Stimulated activated CD8-positive, alpha-beta memory T cell treated with anti-CD3 and anti-CD28 coated beads, Interleukin-7, amount 100 ng/mL, for 24 hours (primary cell): ENCODE results near the gene LEMD1.
A peak's percentile ranks its signal among the peaks of the same experiment; 100 is the strongest.

Source experiments
- DNase-seq: peaks from one replicate; pipeline ENCODE4 v3.0.0-alpha.2; 2020; ENCODE audit warnings: low read depth

Gene LEMD1

DNA sequence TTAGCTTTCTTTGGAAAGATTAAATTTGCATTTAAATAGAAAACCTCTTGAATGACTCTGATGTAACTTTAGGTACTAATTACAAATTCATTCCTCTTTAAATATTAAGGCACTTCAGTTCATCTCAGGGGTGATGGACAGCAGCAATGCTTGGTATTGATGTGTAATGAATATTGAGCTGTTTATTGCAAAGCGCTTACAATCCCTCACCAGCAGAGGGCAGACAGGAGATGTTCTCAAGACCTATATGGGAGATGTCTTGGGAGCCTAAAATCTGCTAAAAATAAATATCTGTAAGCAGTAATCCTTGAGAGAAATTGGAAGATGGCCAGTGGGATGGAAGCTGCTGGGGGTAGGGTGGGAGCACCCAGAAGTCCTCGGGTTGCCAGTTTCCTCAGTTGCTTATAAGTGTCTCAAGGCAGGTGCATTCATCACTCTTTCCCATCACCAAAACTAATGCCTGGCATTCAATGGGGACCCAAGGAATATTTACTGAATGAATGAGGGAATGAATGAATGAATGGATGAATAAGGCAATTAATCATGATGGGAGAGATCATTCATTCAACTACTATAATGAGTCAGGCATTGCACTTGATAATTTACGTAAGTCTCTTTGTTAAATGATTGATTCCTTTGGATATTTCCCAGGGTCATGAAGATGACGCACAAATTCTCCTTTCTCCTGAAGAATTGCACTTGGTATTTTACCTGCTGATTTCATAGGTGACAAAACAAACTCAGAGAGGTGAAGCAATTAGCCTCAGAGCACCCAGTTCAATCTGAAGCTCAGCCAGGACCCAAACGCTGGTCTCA, 67.4 kb downstream of the LEMD1 start:
- DNase-seq = peak; percentile 33

DNA sequence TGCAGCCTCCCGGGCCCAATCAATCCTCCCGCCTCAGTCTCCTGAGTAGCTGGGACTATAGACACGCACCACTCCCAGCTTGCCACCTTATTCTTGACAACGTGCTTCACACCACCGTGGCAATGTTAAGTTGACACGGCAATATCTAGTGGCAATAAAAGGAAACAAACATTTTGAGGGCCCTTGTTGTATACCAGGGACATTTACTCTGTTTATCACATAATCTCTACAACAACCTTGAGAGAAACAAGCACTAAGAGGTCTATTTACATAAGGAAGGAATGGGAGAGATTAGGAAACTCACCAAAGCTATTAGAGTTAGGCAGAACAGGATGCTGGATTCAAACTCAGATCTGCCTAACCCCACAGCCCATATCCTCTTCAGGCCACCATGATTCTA, 68.2 kb downstream of the LEMD1 start:
- DNase-seq = no peak

DNA sequence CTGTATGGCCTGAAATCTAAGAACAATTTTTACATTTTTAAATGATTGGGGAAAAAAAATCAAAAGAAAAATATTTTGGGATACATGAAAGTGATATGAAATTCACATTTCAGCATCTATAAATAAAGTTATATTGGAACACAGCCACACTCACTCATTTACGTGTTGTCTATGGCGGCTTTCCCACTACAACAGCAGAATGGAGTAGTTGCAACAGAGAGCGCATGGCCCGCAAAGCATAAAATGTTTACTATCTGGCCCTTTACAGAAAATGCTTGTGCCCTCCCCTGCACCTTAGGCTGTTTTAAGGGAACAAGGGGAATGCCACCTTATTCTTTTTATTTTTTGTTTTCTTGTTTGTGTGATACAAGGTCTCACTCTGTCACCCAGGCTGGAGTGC, 68.7 kb downstream of the LEMD1 start:
- no peak for DNase-seq

DNA sequence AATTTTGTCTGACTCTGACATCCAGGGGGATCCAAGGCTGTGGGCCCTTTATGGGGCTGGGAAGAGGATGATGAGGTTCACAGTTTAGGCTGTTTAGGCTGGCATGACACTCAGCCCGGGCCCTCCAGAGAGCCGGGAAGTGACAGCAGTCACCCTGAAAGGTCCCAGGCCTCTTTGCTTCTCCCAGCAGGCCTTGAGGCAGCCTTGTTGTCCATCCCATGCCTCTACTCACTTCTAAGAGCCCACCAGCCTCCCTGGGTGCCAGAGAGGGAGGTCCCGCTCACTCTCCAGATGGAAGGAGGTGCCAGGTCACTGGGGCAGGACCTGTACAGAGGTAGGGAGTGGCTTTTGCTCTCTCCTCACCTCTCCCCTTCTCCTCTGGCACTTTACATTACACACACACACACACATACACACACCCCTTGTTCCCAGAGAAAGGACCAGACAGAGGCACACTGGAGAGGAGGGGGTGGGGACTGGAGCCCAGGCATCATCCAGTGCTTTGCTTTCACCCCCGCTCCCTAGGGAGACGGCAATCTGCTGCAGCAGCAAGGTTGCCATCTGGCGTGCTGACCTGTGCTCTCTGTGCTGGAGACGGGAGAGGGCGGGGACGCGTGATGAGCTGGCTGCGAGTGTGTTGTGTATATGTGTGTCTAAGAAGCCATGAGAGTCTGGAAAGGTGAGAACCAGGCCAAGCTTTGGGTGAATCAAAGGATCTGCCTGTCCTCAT, 69.7 kb downstream of the LEMD1 start:
- no peak for DNase-seq

DNA sequence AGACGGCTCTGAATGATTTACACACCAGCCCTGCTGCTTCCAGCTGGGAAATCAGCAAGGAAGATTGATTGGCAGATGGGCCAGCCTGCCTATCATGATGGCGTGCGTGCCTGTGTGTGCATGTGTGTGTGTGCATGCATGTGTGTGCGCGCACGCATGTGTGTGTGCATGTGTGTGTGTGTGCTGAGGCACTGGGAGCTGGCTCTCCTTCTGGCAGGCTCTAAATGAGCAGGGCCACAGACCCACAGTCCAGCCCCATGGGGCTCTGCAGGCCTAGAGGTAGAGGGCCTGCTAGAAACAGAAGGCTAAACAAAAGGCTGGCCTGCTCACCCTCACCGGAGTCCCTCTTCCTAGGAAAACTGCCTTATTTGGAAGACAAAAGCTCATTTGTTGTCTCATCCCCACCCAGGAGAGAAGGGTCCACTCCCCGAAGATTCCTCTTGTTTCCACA, 71.1 kb downstream of the LEMD1 start:
- no peak for DNase-seq

DNA sequence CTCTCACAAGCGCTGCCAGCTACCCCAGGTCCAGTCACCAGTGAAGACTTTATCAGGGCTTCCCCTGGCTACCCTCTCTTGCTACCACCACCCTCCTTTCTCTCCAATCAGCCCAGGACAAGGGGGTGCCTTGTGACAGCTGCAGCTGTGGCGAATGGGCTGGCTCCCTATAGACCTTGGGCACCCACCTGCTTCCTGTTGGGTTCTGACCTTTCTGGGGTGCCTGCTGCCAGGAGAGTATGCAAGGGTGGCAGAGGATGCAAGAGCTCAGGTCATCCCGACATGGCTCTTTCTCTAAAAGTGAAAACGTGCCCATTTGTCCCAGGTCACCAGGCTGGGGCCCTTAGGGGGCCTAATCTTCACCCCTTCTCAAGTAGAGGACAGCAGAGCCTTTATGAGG, 71.7 kb downstream of the LEMD1 start:
- DNase-seq = no peak

DNA sequence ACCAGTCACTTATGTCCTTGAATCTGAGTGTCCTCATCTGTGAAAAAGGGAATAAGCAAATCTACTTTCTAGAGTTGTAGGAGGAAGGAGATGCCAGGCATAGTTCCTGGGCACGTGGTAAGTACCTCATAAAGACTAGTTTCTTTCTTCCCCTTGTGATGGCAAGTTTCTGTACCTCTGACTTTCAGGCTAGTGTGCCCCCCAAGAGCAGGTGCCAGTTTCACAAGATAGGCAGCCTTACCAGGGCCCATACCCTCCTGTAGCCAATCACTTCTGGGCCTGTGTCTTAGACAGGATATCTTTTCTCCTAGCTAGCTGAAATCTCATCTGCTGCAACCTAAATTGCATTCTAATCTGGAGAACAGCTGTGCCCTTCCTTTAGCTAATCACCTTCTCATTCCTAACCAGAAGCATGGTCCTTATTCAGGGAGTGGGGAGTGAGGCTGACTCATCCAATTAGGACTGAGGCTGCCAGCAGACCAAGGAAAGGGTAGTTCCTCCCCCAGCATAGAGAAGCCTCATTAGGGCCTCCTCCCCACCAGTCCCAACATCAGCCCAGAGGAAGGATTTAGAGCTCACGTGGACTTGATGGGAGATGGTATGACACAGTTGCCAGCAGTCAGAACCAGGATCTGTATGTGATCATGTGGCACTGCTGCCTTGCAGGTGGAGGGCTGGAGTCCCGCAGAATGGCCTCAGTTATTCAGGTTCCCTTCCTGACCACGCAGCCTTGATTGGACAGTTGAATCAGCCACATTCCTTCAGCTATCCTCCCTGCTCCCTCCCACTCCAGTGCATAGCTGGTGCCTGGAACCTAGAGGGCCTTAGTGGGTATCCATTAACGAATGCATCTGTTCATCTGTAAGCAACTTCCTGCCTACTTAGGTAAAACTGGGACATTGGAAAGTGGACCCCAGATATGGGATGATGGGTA, 73.0 kb downstream of the LEMD1 start:
- DNase-seq = no peak

DNA sequence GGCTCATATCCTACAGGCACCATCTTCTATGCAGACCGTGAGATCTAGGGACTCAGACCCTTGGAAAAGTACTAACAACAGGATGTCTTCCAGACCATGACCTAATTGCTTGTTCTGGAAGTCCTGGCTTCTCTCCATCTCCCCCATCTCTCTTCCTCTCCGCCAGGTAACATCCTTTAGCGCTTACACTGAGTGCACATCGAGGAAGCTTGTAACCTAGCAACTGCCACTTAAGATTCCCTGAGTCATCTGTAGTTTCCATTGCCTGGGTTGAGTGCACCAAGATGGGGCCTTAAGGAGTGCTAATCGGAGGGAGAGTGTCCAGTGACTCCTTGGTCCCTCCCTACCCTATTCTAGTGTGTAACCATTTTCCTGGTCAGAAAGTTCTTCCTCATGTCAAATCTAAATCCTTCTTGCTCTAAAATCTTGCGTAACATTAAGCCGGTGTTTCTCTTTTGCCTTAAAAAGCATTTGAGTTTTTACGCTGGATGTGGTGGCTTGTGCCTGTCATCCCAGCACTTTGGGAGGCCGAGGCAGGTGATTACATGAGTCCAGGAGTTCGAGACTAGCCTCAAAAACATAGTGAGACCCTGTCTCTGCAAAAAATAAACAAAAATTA, 74.8 kb downstream of the LEMD1 start:
- no peak for DNase-seq

DNA sequence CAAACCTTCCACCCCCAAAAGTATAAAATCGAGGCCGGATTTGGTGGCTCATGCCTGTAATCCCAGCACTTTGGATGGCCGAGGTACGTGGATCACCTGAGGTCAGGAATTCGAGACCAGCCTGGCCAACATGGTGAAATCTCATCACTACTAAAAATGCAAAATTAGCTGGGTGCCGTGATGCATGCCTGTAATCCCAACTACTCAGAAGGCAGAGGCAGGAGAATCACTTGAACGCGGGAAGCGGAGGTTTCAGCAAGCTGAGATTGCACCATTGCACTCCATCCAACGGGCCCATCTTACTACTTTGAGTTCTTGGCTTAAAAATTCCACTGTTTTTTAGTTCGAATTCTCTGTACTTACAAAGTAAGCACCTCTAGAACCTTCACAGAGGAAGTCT, 76.1 kb downstream of the LEMD1 start:
- DNase-seq = no peak

DNA sequence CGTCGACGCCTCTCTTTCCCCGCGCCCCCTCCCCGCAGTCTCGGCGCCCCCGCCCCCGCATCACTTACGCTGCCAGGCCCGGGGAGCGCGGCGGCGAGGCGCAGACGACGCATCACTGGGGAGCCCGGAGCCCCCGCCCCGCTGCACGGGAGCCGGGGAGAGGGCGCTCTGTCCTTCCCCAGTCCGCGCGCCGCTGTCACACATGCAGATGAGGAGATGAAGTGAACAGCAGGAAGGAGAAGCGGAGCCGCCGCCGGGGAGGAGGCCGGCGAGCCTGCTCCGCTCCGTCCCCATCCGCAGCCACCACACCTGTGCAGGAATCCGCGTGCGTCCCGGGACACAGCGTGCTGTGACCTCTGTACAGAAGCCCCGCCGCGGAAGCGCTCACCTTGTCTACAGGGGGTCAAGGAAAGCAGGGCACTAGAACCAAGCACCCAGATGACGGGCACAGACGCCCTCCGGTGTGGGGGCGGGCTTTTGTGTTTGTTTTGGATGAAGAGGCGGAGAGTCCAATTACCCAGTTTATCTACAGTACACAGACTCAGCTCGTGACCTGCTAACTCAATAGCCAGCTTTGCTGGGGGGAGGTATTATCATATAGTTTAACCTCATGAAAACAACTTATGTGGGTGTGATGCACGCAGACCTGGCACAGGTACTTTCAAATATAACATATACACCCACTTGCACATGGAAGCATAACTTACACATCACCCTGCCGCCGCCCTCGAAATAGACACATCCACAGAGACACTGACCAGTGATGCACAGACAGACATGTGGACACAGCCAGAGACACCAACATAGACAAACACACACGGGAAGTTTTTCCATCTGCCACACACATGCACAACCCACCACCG, 77.6 kb downstream of the LEMD1 start:
- DNase-seq = no peak

DNA sequence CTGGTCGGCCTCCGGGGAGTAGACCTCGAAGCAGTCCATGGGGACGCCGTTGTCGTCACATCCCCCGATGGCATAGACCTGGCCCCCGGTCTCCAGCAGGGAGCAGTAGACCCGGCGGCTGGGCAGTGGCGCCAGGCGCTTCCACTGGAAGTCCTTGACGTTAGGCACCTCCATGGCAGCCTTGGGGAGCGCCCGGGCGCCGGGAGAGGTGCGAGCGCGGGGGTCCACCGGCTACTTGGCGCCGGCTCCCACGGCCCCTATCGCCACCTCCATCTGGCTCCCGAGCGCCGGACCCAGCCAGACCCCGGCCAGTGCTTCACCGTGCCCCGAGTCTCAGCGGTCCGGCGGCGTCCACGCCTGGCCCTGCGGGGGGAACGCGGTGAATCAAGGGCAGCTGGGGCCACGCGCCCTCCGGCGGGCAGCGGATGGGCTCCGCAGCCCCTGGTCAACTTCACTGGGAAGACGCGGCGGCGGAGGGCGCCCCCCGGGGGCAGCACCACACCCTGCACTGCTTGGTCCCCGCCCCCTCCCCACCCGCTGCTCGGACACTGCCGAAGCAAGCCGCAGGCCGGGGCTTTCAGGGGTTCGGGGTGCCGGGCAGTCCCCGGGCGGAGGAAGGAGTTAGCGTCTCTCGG, 78.3 kb downstream of the LEMD1 start:
- no peak for DNase-seq

DNA sequence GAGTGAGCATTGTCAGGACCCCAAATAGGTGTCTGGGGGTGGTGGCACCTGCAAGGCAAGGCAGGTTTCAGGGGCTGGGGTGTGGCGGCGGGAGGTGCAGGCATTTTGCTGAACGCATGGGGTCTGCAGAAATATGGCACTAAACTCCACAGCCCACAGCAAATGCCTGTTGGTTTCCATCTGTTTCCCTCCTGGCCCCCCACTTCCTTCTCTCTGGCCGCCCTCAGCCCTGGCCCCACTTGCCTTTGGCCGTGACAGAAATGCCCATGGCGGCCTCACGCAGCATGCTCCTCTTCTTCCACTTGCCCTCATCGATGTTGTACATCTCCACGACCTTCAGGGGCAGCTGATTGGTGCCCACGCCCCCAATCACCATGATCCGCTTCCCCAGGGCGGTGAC, 78.9 kb downstream of the LEMD1 start:
- no peak for DNase-seq

DNA sequence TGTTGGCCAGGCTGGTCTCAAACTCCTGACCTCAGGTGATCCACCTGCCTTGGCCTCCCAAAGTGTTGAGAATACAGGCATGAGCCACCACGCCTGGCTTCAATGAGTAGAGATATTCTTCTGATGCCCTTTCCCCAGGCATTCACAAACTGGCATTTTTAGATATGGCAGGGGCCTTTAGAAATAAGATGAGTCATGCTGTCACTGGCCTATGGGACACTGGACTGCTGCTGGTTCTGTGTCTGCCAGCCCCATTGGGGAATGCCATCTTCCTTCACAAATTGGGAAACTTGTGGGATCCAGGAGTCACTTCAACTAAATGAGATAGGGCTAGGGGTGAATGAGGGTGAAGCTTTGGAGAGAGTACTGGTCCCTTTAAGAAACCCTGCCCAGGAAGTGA, 81.2 kb downstream of the LEMD1 start:
- DNase-seq = no peak

DNA sequence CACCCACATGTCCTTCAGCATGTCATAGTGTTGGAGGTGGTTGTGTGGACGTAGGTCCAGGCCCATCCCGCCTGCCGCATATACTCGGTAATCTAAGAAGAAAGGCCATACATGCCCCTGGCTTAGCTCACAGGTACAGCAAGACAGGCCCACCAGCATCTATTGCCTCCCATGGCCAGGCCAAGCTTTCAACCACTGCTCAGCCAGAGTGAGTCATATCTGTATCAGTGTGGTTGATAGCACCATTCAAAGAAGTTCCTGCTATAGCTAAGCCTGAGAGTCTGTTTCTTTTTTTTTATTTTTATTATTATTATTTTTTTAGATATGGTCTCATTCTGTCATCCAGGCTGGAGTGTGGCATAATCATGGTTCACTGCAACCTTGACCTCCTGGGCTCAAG, 82.1 kb downstream of the LEMD1 start:
- no peak for DNase-seq

DNA sequence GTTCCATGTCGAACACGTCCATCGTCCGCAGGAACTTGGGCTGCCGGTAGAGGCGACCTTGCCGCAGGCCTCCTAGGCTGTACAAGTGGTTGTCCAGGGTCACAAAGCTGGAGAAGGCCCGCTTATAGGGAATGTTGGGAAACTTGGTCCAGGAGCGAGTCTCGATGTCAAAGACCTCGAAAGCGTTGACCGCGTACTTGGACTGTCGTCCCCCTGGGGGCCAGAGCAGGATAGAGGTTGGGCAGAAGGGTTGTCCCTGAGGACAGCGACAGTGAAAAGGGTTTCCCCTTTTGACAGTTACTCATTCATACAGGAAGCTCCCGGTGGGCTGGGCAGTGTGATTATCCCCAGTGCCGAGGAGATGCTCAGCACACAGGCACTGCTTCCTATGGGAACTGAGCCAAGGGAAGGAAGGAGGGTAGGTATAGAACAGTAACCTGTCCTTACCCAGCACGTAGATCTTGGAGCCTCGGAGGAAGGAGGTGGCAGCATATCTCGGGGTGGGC, 82.6 kb downstream of the LEMD1 start:
- DNase-seq = no peak

DNA sequence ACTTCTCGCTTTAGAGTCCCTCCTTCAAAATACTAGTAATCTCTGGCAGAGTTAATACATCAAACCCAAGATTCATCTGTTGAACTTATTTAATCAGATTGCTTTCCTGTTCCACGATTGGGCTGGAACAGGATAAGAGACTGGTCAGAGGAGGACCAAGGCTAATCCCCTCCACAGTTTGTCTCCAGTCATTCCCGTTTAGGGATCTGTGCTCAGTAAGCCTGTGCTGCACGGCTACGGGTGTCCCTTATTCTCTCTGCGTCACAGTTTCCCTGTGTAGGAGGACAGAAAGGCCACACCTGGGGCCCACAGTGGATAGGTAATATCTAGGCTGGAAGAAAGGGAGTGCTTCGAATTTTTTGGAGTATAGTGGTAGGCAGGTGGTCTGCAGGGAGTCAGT, 83.8 kb downstream of the LEMD1 start:
- no peak for DNase-seq

DNA sequence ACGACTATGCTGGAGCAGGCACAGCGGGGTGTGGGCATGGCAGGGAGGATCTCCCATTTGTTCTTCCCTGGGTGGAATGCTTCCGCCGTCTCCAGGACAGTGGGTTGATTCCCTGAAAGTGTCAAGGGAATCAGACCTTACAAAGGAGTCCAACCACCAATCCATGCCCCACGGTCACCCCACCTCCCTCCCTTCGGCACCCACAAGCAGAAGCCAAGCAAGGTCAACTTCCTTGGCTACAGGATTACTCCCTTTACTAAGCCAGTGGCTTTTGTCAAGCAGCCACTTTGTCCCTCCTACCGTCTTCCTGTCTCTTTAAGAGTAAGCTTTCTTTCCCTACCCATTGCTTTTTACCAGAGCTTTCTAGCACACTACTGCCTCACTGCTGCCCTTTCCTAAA, 84.4 kb downstream of the LEMD1 start:
- no peak for DNase-seq

DNA sequence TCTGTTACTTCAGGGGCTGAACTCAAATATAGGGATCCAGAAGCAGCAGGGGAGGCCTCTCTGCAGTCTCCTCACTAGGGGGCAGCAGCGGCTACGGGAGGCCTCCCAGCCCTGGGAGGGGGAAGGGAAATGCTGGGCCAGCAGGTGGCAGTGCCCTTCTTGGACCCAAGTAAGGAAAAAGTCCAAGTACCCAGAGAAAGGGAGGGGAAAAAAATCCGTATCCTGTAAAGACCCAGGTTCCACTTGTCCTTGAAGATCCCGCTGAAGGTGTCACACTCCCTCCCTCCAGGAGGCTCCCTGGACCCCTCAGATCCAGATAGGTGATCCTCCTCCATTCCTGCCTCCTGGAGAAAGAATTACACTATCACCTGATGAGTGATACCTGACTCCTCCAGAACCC, 86.2 kb downstream of the LEMD1 start:
- DNase-seq = peak; percentile 55

DNA sequence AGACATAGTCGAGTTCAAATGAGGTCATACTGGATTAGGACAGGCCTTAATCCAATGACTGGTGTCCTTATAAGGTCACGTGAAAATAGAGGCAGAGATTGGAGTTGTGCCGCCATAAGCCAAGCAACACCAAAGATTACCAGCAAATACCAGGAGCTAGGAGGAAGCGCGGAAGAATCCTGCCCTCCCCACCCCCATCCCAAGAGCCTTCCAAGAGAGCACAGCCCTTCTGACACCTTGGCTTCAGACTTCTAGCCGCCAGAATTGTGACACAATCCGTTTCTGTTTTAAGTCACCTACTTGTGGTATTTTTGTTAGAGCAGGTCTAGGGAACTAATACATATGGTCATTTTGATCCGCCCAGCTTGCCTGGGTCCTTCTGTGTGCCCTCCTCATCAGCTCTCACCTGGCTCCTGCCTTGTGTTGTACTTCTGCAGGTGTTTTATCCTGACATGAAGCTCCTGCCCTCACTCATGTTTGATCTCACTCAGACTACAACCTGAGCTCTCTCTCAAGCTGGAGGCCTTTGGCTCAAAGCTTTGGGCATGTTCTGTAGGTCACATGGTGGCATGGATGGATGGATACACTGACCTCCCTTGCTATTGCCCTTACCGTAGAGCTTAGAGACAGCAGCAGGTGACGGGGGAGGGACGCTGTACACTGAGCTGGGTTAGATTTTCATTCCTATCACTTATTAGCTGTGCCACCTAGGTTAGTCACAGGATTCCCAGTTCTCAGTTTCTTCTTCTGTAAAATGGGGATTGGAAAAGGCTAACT, 89.7 kb downstream of the LEMD1 start:
- no peak for DNase-seq
